Neutrophil (primary cell): ENCODE measurements around the gene TPX2.

Experiments used
- H3K27ac ChIP-seq: fragments of 200-600 bp; sonication (generic); 2 replicates; pipeline ENCODE4 v1.5.1; 2016; ENCODE audit warnings: mild to moderate bottlenecking, moderate library complexity
- H3K27me3 ChIP-seq: fragments of 200-600 bp; sonication (generic); 2 replicates; pipeline ENCODE4 v1.6.0; 2016; ENCODE audit warnings: mild to moderate bottlenecking
- H3K36me3 ChIP-seq: fragments of 200-600 bp; sonication (generic); 2 replicates; pipeline ENCODE4 v1.5.1; 2017
- H3K4me1 ChIP-seq, 2 experiments: fragments of 200-600 bp in 1 of 2; sonication (generic) in 1 of 2; 1 replicate in 1 of 2; 2 replicates in 1 of 2; pipeline versions ENCODE4 v1.5.1 to v1.6.1; 2013 to 2016; ENCODE audit warnings: low read depth in 1 of 2, low read length in 1 of 2, mild to moderate bottlenecking in 1 of 2, moderate library complexity in 1 of 2; ENCODE audit not compliant: control insufficient read depth in 1 of 2, insufficient read depth in 1 of 2
- H3K4me3 ChIP-seq, 2 experiments: fragments of 200-600 bp in 1 of 2; sonication (generic) in 1 of 2; 1 replicate in 1 of 2; 2 replicates in 1 of 2; pipeline ENCODE4 v1.5.1; 2013 to 2016; ENCODE audit warnings: low read depth in 1 of 2, low read length in 1 of 2, mild to moderate bottlenecking in 1 of 2, moderate library complexity in 1 of 2
- H3K9me3 ChIP-seq: fragments of 200-600 bp; sonication (generic); 2 replicates; pipeline ENCODE4 v1.5.1; 2016
- TF ChIP-seq, protein P1 (sequence below): fragments of 200-600 bp; sonication (generic); IDR thresholded peaks from 2 replicates; pipeline ENCODE4 v1.5.1; 2016; ENCODE audit warnings: antibody characterized with exemption

TPX2 gene

DNA sequence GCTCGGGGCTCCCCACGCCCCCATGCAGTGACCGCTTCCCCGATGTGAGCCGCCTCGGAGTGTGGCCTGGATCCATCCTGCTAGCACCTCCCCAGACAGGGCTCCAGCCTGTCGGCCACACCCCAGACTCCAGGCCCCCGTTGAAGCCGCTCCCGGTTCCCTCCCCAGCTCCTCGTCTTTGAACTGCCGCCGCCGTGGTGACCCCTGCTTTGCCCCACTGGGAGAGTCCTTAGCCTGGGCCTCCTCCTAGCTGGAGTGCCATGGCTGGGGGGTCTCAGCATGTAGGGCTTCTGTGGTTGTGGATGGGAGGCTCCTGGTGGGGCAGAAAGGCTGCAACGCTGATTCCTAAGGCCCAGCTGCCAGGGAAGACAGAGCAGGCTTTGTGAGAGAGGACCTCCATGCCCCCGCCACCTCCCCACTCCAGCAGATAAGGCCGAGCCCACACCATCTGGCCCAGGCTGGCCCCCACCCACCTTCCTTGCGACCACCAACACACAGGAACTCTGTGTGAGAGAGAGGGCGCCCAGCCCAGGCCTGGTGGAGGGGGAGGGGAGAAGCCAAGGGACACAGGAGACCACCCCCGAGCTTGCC is 94.9 kb downstream of the TPX2 start:
- TF ChIP-seq, protein P1, sequence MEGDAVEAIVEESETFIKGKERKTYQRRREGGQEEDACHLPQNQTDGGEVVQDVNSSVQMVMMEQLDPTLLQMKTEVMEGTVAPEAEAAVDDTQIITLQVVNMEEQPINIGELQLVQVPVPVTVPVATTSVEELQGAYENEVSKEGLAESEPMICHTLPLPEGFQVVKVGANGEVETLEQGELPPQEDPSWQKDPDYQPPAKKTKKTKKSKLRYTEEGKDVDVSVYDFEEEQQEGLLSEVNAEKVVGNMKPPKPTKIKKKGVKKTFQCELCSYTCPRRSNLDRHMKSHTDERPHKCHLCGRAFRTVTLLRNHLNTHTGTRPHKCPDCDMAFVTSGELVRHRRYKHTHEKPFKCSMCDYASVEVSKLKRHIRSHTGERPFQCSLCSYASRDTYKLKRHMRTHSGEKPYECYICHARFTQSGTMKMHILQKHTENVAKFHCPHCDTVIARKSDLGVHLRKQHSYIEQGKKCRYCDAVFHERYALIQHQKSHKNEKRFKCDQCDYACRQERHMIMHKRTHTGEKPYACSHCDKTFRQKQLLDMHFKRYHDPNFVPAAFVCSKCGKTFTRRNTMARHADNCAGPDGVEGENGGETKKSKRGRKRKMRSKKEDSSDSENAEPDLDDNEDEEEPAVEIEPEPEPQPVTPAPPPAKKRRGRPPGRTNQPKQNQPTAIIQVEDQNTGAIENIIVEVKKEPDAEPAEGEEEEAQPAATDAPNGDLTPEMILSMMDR = no peak
- H3K36me3 ChIP-seq = no peaks in the 10 kb centered on the region
- H3K4me3 ChIP-seq = no peak overlapping the region
- no peak overlapping the region for H3K27ac ChIP-seq
- peaks cover 18 to 21% of the 10 kb centered on the region in 2 experiments for H3K4me1 ChIP-seq
- H3K27me3 ChIP-seq = peaks cover 7% of the 10 kb centered on the region
- H3K9me3 ChIP-seq = no peaks in the 10 kb centered on the region

DNA sequence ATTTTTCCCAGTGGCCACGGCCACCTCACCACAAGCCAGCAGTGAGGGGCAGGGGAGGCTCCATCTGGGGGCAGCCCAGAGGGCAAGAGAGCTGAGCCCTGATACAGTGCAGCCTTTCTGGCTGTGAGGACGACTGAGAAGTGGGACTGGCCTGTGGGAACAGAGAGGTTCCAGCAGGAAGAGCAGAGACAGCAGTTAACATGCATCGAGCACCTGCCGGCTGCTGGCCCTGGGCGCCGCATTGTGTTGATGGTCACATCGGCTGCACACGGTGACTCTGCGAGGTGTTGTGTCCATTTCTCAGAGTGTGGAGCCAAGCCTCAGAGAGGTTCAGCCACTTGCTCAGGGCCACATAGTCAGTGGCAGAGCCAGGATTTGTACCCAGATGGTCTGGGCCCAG is 96.5 kb downstream of the TPX2 start:
- H3K9me3 ChIP-seq = no peaks in the 10 kb centered on the region
- H3K4me1 ChIP-seq = peaks cover 23% of the 10 kb centered on the region in 2 experiments
- H3K27ac ChIP-seq = no peak overlapping the region
- H3K27me3 ChIP-seq = peaks cover 7% of the 10 kb centered on the region
- H3K4me3 ChIP-seq = no peak overlapping the region
- TF ChIP-seq, protein P1 = no peak
- no peaks in the 10 kb centered on the region for H3K36me3 ChIP-seq

DNA sequence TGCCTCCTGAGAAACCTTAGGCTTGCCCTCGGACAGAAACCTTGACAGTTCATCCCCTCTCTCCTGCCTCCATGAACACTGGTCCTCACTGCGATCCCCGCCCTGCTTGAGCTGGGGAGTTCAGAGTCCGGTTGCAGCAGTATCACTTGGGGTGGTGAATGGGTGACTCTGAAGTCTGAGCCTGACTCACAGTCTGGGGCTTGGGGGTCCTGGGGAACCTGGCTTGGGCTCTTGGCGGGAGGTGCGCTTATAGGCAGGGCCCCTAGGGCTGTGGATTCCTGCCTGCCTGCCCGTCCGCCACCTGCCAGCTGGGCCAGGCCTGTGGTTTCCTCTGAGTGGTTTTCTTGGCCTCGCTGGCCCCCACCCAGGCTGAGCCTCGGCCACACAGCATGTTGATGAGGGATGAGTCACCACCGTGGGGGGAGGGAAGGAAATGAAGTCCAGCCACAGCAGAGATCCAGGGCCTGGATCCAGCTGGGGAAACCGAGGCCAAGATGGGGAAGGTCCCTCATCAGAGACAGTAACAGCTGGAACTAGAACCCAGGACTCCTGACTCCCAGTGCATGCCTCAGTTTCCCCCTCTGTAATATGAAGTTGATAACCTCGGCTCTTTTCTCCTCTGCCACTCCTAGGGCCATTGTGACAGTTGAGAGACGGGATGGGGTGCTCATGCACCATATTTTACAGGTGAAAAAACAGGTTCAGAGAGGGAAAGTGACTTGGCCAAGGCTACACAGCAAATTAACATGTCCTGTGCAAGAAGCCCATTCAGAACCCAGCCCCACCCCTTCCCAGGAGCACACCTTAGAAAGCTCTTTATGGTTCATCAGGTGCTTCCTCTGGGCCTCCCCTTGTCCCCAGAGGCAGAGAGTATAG is 97.1 kb downstream of the TPX2 start:
- TF ChIP-seq, protein P1 = no peak
- peaks cover 23% of the 10 kb centered on the region in 2 experiments for H3K4me1 ChIP-seq
- no peaks in the 10 kb centered on the region for H3K36me3 ChIP-seq
- H3K27me3 ChIP-seq = peaks cover 7% of the 10 kb centered on the region
- H3K4me3 ChIP-seq = no peak overlapping the region
- H3K9me3 ChIP-seq = no peaks in the 10 kb centered on the region
- H3K27ac ChIP-seq = no peak overlapping the region

- Histone ChIP-seq H3K27ac (no peak overlapping the region), H3K36me3 (no peaks in the 10 kb centered on the region), H3K27me3 (peaks cover 7% of the 10 kb centered on the region), H3K4me1 (peaks cover 23% of the 10 kb centered on the region in 2 experiments), H3K9me3 (no peaks in the 10 kb centered on the region), H3K4me3 (no peak overlapping the region)
- TF ChIP-seq, protein P1 = no peak
These were observed 97.9 kb downstream of the TPX2 start for GRCh38 chr20:31836853-31837608.

GRCh38 chr20:31837896-31838397 is 98.9 kb downstream of the TPX2 start:
- Histone ChIP-seq H3K27ac (no peak overlapping the region), H3K4me3 (no peak overlapping the region), H3K27me3 (peaks cover 7% of the 10 kb centered on the region), H3K4me1 (peaks cover 23% of the 10 kb centered on the region in 2 experiments), H3K9me3 (no peaks in the 10 kb centered on the region), H3K36me3 (no peaks in the 10 kb centered on the region)
- TF ChIP-seq, protein P1 = no peak
